ENCODE data around the gene GPR87. TPM values are rescaled to one million over a fixed set of nuclear protein-coding genes. Genes with fewer than 3 reads are reported as not detected.

The GPR87 gene
- total RNA-seq, 1 donor from 2014 or later = not detected

GRCh38 chr3:151262871-151263525 lies 53.6 kb downstream of the GPR87 start:
- peaks cover 10% of the 10 kb centered on the region for H3K4me1 Mint-ChIP-seq
- DNase-seq (ENCODE audit: low read depth, low spot score) = no peak
- TF ChIP-seq CTCF (conservative IDR thresholded peaks at IDR 0.05) = no peak
- peaks cover 2% of the 10 kb centered on the region for H3K36me3 Mint-ChIP-seq (ENCODE audit: low read depth)
- no peak overlapping the region for H3K27ac Mint-ChIP-seq (ENCODE audit: unreplicated experiment)
- no peaks in the 10 kb centered on the region for H3K27me3 Mint-ChIP-seq (ENCODE audit: low read depth)
- no peak overlapping the region for H3K4me3 Mint-ChIP-seq
- no peaks in the 10 kb centered on the region for H3K9me3 Mint-ChIP-seq

GRCh38 chr3:151259664-151260063 lies 57.0 kb downstream of the GPR87 start:
- Mint-ChIP-seq H3K4me3 (no peak overlapping the region), H3K36me3 (ENCODE audit: low read depth) (peaks cover 2% of the 10 kb centered on the region), H3K9me3 (no peaks in the 10 kb centered on the region), H3K27me3 (ENCODE audit: low read depth) (no peaks in the 10 kb centered on the region), H3K27ac (ENCODE audit: unreplicated experiment) (no peak overlapping the region), H3K4me1 (no peaks in the 10 kb centered on the region)
- DNase-seq (ENCODE audit: low read depth, low spot score) = no peak
- TF ChIP-seq CTCF (conservative IDR thresholded peaks at IDR 0.05) = no peak

- H3K4me3 Mint-ChIP-seq = no peak overlapping the region
- no peaks in the 10 kb centered on the region for H3K9me3 Mint-ChIP-seq
- peaks cover 2% of the 10 kb centered on the region for H3K36me3 Mint-ChIP-seq (ENCODE audit: low read depth)
- no peaks in the 10 kb centered on the region for H3K4me1 Mint-ChIP-seq
- H3K27me3 Mint-ChIP-seq (ENCODE audit: low read depth) = no peaks in the 10 kb centered on the region
- no peak for DNase-seq (ENCODE audit: low read depth, low spot score)
- H3K27ac Mint-ChIP-seq (ENCODE audit: unreplicated experiment) = no peak overlapping the region
- no peak for TF ChIP-seq CTCF (conservative IDR thresholded peaks at IDR 0.05)
Observed at GRCh38 chr3:151256749-151257148, 59.9 kb downstream of the GPR87 start.

- H3K9me3 Mint-ChIP-seq = no peaks in the 10 kb centered on the region
- no peaks in the 10 kb centered on the region for H3K27me3 Mint-ChIP-seq (ENCODE audit: low read depth)
- no peaks in the 10 kb centered on the region for H3K36me3 Mint-ChIP-seq (ENCODE audit: low read depth)
Observed at GRCh38 chr3:151248772-151249337, 67.8 kb downstream of the GPR87 start.

More at GRCh38 chr3:151248772-151249337, 67.8 kb downstream of the GPR87 start:
- DNase-seq (ENCODE audit: low read depth, low spot score) = no peak
- Mint-ChIP-seq H3K4me1 (no peaks in the 10 kb centered on the region), H3K4me3 (no peak overlapping the region), H3K27ac (ENCODE audit: unreplicated experiment) (no peak overlapping the region)
- TF ChIP-seq CTCF (conservative IDR thresholded peaks at IDR 0.05) = no peak

Other genes with a start within 250 kb of the GPR87 start
- gene MED12L, start 231.2 kb downstream of the GPR87 start, total RNA-seq = 12.2 and 12.8 TPM in 2 replicates
- not detected in 2 replicates for gene GPR171, start 113.6 kb downstream of the GPR87 start, total RNA-seq
- not detected in 2 replicates for gene P2RY14, start 38.3 kb downstream of the GPR87 start, total RNA-seq
- not detected in 2 replicates for gene P2RY13, start 12.7 kb upstream of the GPR87 start, total RNA-seq
- gene P2RY12, start 67.9 kb upstream of the GPR87 start, total RNA-seq = not detected in 2 replicates
- gene IGSF10, start 144.2 kb upstream of the GPR87 start, total RNA-seq = not detected in 2 replicates